HCT116 (cell line): Measurements from ENCODE around the gene MTA1. TPM values are rescaled to one million over a fixed set of nuclear protein-coding genes. Genes with fewer than 3 reads are reported as not detected.

ENCODE experiments used
- ATAC-seq: fragments of 200-7000 bp; cut with Tn5 transposase; 2 replicates; pipeline ENCODE4 v1.9.1; 2020; ENCODE audit warnings: mild to moderate bottlenecking, moderate library complexity
- BruUV-seq: library from RNA; stranded (reverse); fragments of 400-500 nt; replicated peaks from 2 replicates; lab custom pipeline; 2021; lab: Mats Ljungman, UMichigan
- CTCF ChIA-PET: fragments of 300-600 bp; sonication (Branson Sonifier 250); formaldehyde crosslinking; loops from one replicate; lab custom pipeline; 2021; ENCODE audit warnings: antibody characterized with exemption; lab: Charles Lee
- POLR2A ChIA-PET: fragments of 300-600, 350-600 bp; sonication (Branson Sonifier 250); formaldehyde crosslinking; loops from one replicate; lab custom pipeline; 2021; ENCODE audit warnings: antibody characterized with exemption; lab: Charles Lee
- RAD21 ChIA-PET, 2 experiments: fragments of 300-600 bp; sonication (Branson Sonifier 250); formaldehyde crosslinking; loops; one replicate each; lab custom pipeline; 2023; ENCODE audit warnings: low total read pairs in 2 of 2; ENCODE audit not compliant: uncharacterized antibody in 2 of 2, unreplicated experiment in 2 of 2, low non-redundant PET in 1 of 2; lab: Charles Lee
- DNase-seq: peaks from one replicate; pipeline ENCODE4 v3.0.0-alpha.2; 2010; ENCODE audit warnings: low read depth, low spot score
- H2AFZ ChIP-seq: fragments of 200-600 bp; shearing (Covaris generic), sonication (generic); 2 replicates; pipeline ENCODE4 v1.6.1; 2017; ENCODE audit warnings: low read depth, mixed run types, mixed read lengths, antibody characterized with exemption, low read length; ENCODE audit not compliant: poor library complexity, severe bottlenecking
- H3K27ac ChIP-seq: 2 replicates; pipeline ENCODE4 v1.5.1; 2012; ENCODE audit warnings: low read depth, low read length
- H3K27me3 ChIP-seq: fragments of 200-600 bp; sonication (generic); 2 replicates; pipeline ENCODE4 v1.6.1; 2016; ENCODE audit warnings: mixed run types, low read length, mixed read lengths; ENCODE audit not compliant: insufficient read depth
- H3K36me3 ChIP-seq, 2 experiments: fragments of 200-500 bp in 1 of 2; fragments of 200-600 bp in 1 of 2; sonication (Bioruptor generic) in 1 of 2; sonication (generic) in 1 of 2; 2 replicates each; pipeline versions ENCODE4 v1.5.1 to v1.6.1; 2014 to 2016; ENCODE audit warnings: low read length in 2 of 2, inconsistent platforms in 1 of 2, mixed read lengths in 1 of 2, mixed run types in 1 of 2; ENCODE audit not compliant: insufficient read depth in 2 of 2, control insufficient read depth in 1 of 2
- H3K4me1 ChIP-seq, 2 experiments: fragments of 200-600 bp in 1 of 2; sonication (generic) in 1 of 2; 2 replicates each; pipeline versions ENCODE4 v1.5.1 to v1.6.1; 2012 to 2017; ENCODE audit warnings: low read length in 2 of 2, inconsistent platforms in 1 of 2, mild to moderate bottlenecking in 1 of 2, mixed read lengths in 1 of 2, mixed run types in 1 of 2, moderate library complexity in 1 of 2; ENCODE audit not compliant: insufficient read depth in 2 of 2, control insufficient read depth in 1 of 2
- H3K4me2 ChIP-seq: fragments of 200-600 bp; sonication (generic); 2 replicates; pipeline ENCODE4 v1.6.1; 2017; ENCODE audit warnings: mixed run types, low read length, mixed read lengths
- H3K4me3 ChIP-seq, 2 experiments: fragments of 200-600 bp in 1 of 2; sonication (generic) in 1 of 2; replicated peaks in 1 of 2; 2 replicates each; pipeline ENCODE4 v1.5.1; 2011 to 2016; ENCODE audit warnings: low read length in 2 of 2, control low read depth in 1 of 2, low read depth in 1 of 2, mild to moderate bottlenecking in 1 of 2, mixed read lengths in 1 of 2, mixed run types in 1 of 2
- H3K79me2 ChIP-seq: fragments of 200-600 bp; sonication (generic); 2 replicates; pipeline ENCODE4 v1.6.1; 2017; ENCODE audit warnings: mild to moderate bottlenecking, mixed run types, low read length, moderate library complexity, mixed read lengths; ENCODE audit not compliant: insufficient read depth
- H3K9ac ChIP-seq: fragments of 200-600 bp; sonication (generic); 2 replicates; pipeline ENCODE4 v1.6.1; 2016; ENCODE audit warnings: low read length, mixed read lengths
- H3K9me2 ChIP-seq: fragments of 200-600 bp; sonication (generic), shearing (Covaris generic); 2 replicates; pipeline ENCODE4 v1.6.1; 2017; ENCODE audit warnings: mixed run types, mild to moderate bottlenecking, moderate library complexity; ENCODE audit not compliant: insufficient read depth
- H3K9me3 ChIP-seq, 2 experiments: fragments of 200-500 bp in 1 of 2; fragments of 200-600 bp in 1 of 2; sonication (Bioruptor generic) in 1 of 2; sonication (generic) in 1 of 2; 2 replicates each; pipeline ENCODE4 v1.6.1; 2014 to 2017; ENCODE audit warnings: low read length in 2 of 2, mixed read lengths in 2 of 2, inconsistent platforms in 1 of 2, low read depth in 1 of 2, mild to moderate bottlenecking in 1 of 2, mixed run types in 1 of 2, moderate library complexity in 1 of 2; ENCODE audit not compliant: control insufficient read depth in 1 of 2, insufficient read depth in 1 of 2
- H4K20me1 ChIP-seq: fragments of 200-600 bp; sonication (generic), shearing (Covaris generic); 2 replicates; pipeline ENCODE4 v1.6.1; 2017; ENCODE audit warnings: mixed run types, mild to moderate bottlenecking, moderate library complexity; ENCODE audit not compliant: insufficient read depth
- ATF3 ChIP-seq: IDR thresholded peaks from 2 replicates; pipeline ENCODE4 v1.6.1; 2012
- CBX3 ChIP-seq: IDR thresholded peaks from 2 replicates; pipeline ENCODE4 v1.6.1; 2012; ENCODE audit warnings: low read depth
- CEBPB ChIP-seq: IDR thresholded peaks from 2 replicates; pipeline ENCODE4 v1.6.1; 2012; ENCODE audit warnings: low read depth
- EGR1 ChIP-seq: IDR thresholded peaks from 2 replicates; pipeline ENCODE4 v1.6.1; 2012; ENCODE audit warnings: low read depth
- ELF1 ChIP-seq: IDR thresholded peaks from 2 replicates; pipeline ENCODE4 v1.6.1; 2012; ENCODE audit warnings: low read depth, borderline replicate concordance
- EZH2 ChIP-seq: fragments of 200-600 bp; sonication (generic); IDR thresholded peaks from 2 replicates; pipeline ENCODE4 v1.6.1; 2017; ENCODE audit warnings: antibody characterized with exemption, mixed run types
- EZH2phosphoT487 ChIP-seq: fragments of 200-600 bp; IDR thresholded peaks from 2 replicates; pipeline ENCODE4 v1.6.1; 2018; ENCODE audit warnings: antibody characterized with exemption, borderline replicate concordance
- FOSL1 ChIP-seq: IDR thresholded peaks from 2 replicates; pipeline ENCODE4 v1.6.1; 2012; ENCODE audit warnings: low read depth
- JUND ChIP-seq: IDR thresholded peaks from 2 replicates; pipeline ENCODE4 v1.6.1; 2012
- MAX ChIP-seq: IDR thresholded peaks from 2 replicates; pipeline ENCODE4 v1.6.1; 2012
- POLR2A ChIP-seq: IDR thresholded peaks from 2 replicates; pipeline ENCODE4 v1.7.0; 2011; ENCODE audit warnings: borderline replicate concordance; ENCODE audit not compliant: insufficient read depth, insufficient read length; ENCODE audit errors: extremely low read depth
- POLR2AphosphoS5 ChIP-seq: IDR thresholded peaks from 2 replicates; pipeline ENCODE4 v1.6.1; 2011; ENCODE audit warnings: mild to moderate bottlenecking, low read depth, low read length, moderate library complexity
- RAD21 ChIP-seq: IDR thresholded peaks from 2 replicates; pipeline ENCODE4 v1.6.1; 2012; ENCODE audit warnings: low read depth, mild to moderate bottlenecking
- SP1 ChIP-seq: IDR thresholded peaks from 2 replicates; pipeline ENCODE4 v1.6.1; 2012; ENCODE audit warnings: low read depth
- SRF ChIP-seq: IDR thresholded peaks from 2 replicates; pipeline ENCODE4 v1.6.1; 2012; ENCODE audit warnings: low read depth
- TCF7L2 ChIP-seq: IDR thresholded peaks from 2 replicates; pipeline ENCODE4 v1.7.0; 2011; ENCODE audit warnings: borderline replicate concordance, inconsistent platforms; ENCODE audit not compliant: insufficient read depth, insufficient read length; ENCODE audit errors: extremely low read depth
- YY1 ChIP-seq: IDR thresholded peaks from 2 replicates; pipeline ENCODE4 v1.6.1; 2011; ENCODE audit warnings: low read length, low read depth, moderate library complexity, mild to moderate bottlenecking; ENCODE audit not compliant: insufficient replicate concordance; ENCODE audit errors: extremely low read depth
- ZBTB33 ChIP-seq: IDR thresholded peaks from 2 replicates; pipeline ENCODE4 v1.6.1; 2011; ENCODE audit warnings: mild to moderate bottlenecking, low read length, moderate library complexity; ENCODE audit not compliant: insufficient replicate concordance; ENCODE audit errors: extremely low read depth
- ZNF274 ChIP-seq: fragments of 200-500 bp; sonication (Bioruptor generic); IDR thresholded peaks from 2 replicates; pipeline ENCODE4 v1.6.1; 2014; ENCODE audit warnings: mild to moderate bottlenecking, low read depth, low read length, inconsistent platforms
- intact Hi-C: fragments of 100-400 bp; cut with micrococcal nuclease; formaldehyde crosslinking; loops from 2 replicates; pipeline ENCODE4 v1.10.0; 2022
- total RNA-seq: library from RNA; stranded (reverse); gene quantifications from one replicate; pipeline ENCODE4 v1.2.1, GENCODE V29; 2021; ENCODE audit not compliant: unreplicated experiment

The MTA1 gene
- total RNA-seq, 1 experiment from 2014 or later: 229 TPM

GRCh38 chr14:105378199-105378598, 41.4 kb upstream of the MTA1 start:
- H3K79me2 ChIP-seq: no peaks in the 10 kb centered on the region
- H3K9me2 ChIP-seq: no peaks in the 10 kb centered on the region
- no peak overlapping the region for H3K27ac ChIP-seq
- no peak overlapping the region for H3K9ac ChIP-seq
- CTCF ChIA-PET: no interaction called here
- DNase-seq: no peak
- no peaks in the 10 kb centered on the region for H4K20me1 ChIP-seq
- H3K4me1 ChIP-seq: peaks cover 4 to 8% of the 10 kb centered on the region in 2 experiments; a peak in 3 of 4 replicates
- intact Hi-C loops: no loop called here
- H3K36me3 ChIP-seq: no peaks in the 10 kb centered on the region
- no peak overlapping the region for H2AFZ ChIP-seq
- TF ChIP-seq EGR1 (no peak), CBX3 (no peak), CEBPB (no peak), POLR2A (no peak), JUND (no peak), FOSL1 (no peak), EZH2phosphoT487 (no peak), ZNF274 (no peak), SP1 (no peak), ATF3 (no peak), MAX (no peak), ELF1 (no peak), TCF7L2 (no peak), EZH2 (no peak), YY1 (no peak), SRF (no peak), ZBTB33 (no peak), POLR2AphosphoS5 (no peak), RAD21 (no peak)
- TF ChIP-seq, all 23 proteins: peak for 0
- H3K27me3 ChIP-seq: no peaks in the 10 kb centered on the region
- ATAC-seq: no peak
- ChIA-PET POLR2A (no interaction called here), RAD21 (no interaction called here)
- no peaks in the 10 kb centered on the region for H3K9me3 ChIP-seq
- no peak overlapping the region for H3K4me3 ChIP-seq
- no TSS peak for BruUV-seq
- H3K4me2 ChIP-seq: no peak overlapping the region
